ENCODE data around the gene MYOZ3. TPM values are rescaled to one million over a fixed set of nuclear protein-coding genes. Genes with fewer than 3 reads are reported as not detected.

The MYOZ3 gene
- polyA plus RNA-seq, 1 experiment = 0.13 TPM

- no peak overlapping the region for H3K4me3 ChIP-seq (ENCODE audit: low read depth, low read length)
- DNase-seq (ENCODE audit: low read depth) = no peak
- POLR2A ChIA-PET = no interaction called here
- no peak for TF ChIP-seq CTCF (IDR thresholded peaks at IDR 0.05; ENCODE audit: insufficient read depth, low read depth, low read length)
- CTCF ChIA-PET = interaction anchor here (0.6 to 4.2 kb wide), 2 partner anchors 9 to 47 kb away, joined by 3 to 21 read pairs; partner anchors contain the start of gene RBM22
- H3K36me3 ChIP-seq (ENCODE audit: control insufficient read depth, insufficient read depth, low read length) = peaks cover 17% of the 10 kb centered on the region
- H3K27me3 ChIP-seq (ENCODE audit: control insufficient read depth, insufficient read depth, low read length) = no peaks in the 10 kb centered on the region
Observed at GRCh38 chr5:150690760-150691159, 29.7 kb downstream of the MYOZ3 start.

DNA sequence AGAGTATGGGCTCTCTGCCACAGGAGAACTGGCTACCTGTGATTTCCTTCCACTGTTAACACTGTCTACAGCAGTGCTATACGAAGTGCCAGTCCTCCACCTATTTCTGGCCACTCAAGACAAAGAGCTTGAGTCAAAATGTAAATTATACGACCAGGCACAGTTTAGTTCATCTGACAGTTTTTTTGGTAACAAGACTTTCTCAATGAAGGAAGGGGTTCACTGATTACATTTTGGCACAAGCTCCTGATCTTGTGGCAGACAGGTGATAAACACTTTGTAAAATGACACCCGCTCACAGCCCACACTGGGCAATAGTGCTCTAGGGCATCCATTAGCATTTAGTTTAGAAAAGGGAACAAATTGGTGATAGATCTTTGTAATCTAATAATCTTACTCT lies 31.2 kb downstream of the MYOZ3 start:
- H3K27me3 ChIP-seq (ENCODE audit: control insufficient read depth, insufficient read depth, low read length) = no peaks in the 10 kb centered on the region
- no peak overlapping the region for H3K4me3 ChIP-seq (ENCODE audit: low read depth, low read length)
- ChIA-PET CTCF (no interaction called here), POLR2A (no interaction called here)
- TF ChIP-seq CTCF (IDR thresholded peaks at IDR 0.05; ENCODE audit: insufficient read depth, low read depth, low read length) = no peak
- peaks cover 19% of the 10 kb centered on the region for H3K36me3 ChIP-seq (ENCODE audit: control insufficient read depth, insufficient read depth, low read length)
- no peak for DNase-seq (ENCODE audit: low read depth)

- POLR2A ChIA-PET = no interaction called here
- no peak for DNase-seq (ENCODE audit: low read depth)
- Histone ChIP-seq H3K36me3 (ENCODE audit: control insufficient read depth, insufficient read depth, low read length) (peaks cover 21% of the 10 kb centered on the region), H3K4me3 (ENCODE audit: low read depth, low read length) (no peak overlapping the region), H3K27me3 (ENCODE audit: control insufficient read depth, insufficient read depth, low read length) (no peaks in the 10 kb centered on the region)
- TF ChIP-seq CTCF (IDR thresholded peaks at IDR 0.05; ENCODE audit: insufficient read depth, low read depth, low read length) = no peak
- CTCF ChIA-PET = interaction anchor here (1.2 kb wide), 1 partner anchor 134 kb away, joined by 3 read pairs; no protein-coding TSS in a partner anchor
Observed at GRCh38 chr5:150694612-150695011, 33.6 kb downstream of the MYOZ3 start.

DNA sequence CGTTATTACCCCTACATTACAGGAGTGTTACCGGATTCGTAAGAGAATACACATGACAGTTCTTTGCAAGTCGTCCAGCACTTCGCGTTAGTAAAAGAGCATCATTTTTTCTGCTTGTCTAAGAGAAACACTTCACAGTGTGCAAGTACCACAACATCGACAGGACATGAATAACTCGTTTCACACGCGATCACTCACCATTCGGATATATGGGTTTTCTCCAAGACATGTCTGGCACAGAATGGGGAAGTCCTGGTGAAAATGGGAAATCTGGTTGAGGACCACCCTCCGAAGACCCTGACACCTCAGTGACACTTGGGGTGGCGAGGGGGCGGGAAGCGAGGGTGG lies 39.2 kb downstream of the MYOZ3 start:
- Histone ChIP-seq H3K4me3 (ENCODE audit: low read depth, low read length) (peak overlapping the region; percentile 83), H3K36me3 (ENCODE audit: control insufficient read depth, insufficient read depth, low read length) (peaks cover 4% of the 10 kb centered on the region), H3K27me3 (ENCODE audit: control insufficient read depth, insufficient read depth, low read length) (no peaks in the 10 kb centered on the region)
- DNase-seq (ENCODE audit: low read depth) = no peak
- no peak for TF ChIP-seq CTCF (IDR thresholded peaks at IDR 0.05; ENCODE audit: insufficient read depth, low read depth, low read length)
- ChIA-PET POLR2A (interaction anchor here (0.6 to 1.0 kb wide), 3 partner anchors 52 to 84 kb away, joined by 3 to 5 read pairs (median 3); partner anchors contain the start of gene DCTN4), CTCF (interaction anchor here (0.7 to 3.0 kb wide), 18 partner anchors 8 to 253 kb away, joined by 3 to 24 read pairs (median 4); no protein-coding TSS in a partner anchor)

DNA sequence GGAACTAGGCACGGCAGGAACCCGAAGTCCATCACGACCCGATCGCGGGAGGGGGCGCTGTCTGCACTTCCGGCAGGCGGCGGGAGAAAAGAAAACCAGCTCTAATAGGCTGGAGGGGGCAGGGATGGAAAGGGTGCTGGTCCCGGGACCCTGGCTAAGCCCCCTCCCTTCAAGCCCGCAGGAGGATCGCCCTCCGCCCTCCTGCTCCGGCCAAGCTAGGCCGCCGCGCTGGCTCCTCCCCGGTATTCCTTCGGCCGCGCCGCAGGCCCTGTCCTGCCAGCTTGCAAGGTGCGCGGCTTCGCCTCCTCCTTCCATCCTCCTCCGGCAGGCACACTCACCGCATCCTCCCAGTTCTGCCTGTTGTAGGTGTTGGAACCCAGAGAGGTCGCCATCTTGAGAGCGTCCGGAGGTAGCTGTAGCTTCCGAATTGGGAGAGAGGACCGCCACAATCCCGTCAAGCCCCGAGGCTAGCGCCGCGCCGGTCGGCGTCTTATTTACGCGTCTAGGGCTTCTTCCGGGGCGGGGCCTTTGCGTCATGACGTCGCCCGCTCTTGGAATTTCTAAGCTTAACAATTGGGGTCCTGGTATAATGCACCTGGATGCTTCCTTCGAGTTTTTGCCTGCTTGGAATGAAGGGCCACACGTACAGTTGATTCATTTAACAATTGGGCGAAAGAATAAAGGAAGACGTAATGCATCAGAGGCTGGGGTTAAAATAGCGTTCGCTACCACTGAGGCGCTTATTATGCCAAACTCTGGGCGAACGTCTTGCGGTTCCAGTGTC lies 39.7 kb downstream of the MYOZ3 start, which contains the start of gene RBM22:
RBM22 (minus strand) TSS at position 469 of the 784 bp plus-strand sequence; CDS start at position 392, 77 bp downstream.
- ChIA-PET POLR2A (interaction anchor here (0.7 to 1.0 kb wide), 2 partner anchors 58 to 83 kb away, joined by 3 to 5 read pairs; partner anchors contain the start of gene DCTN4), CTCF (interaction anchor here (0.7 to 3.0 kb wide), 26 partner anchors 11 to 253 kb away, joined by 3 to 24 read pairs (median 4); no protein-coding TSS in a partner anchor)
- peak; percentile 76 for TF ChIP-seq CTCF (IDR thresholded peaks at IDR 0.05; ENCODE audit: insufficient read depth, low read depth, low read length)
- Histone ChIP-seq H3K36me3 (ENCODE audit: control insufficient read depth, insufficient read depth, low read length) (peaks cover 4% of the 10 kb centered on the region), H3K27me3 (ENCODE audit: control insufficient read depth, insufficient read depth, low read length) (no peaks in the 10 kb centered on the region), H3K4me3 (ENCODE audit: low read depth, low read length) (peak within 1 kb of the TSS; percentile 83)
- DNase-seq (ENCODE audit: low read depth) = peak; percentile 48

All from BJ (cell line).